H1 (cell line): ENCODE results near the gene NUAK1. TPM values are rescaled to one million over a fixed set of nuclear protein-coding genes. Genes with fewer than 3 reads are reported as not detected.

ENCODE experiments used
- ASH2L ChIP-seq: fragments of 200-600, 300-600 bp; sonication (generic); IDR thresholded peaks from one replicate; pipeline ENCODE4 v1.7.1; 2017; ENCODE audit warnings: low read length
- BRCA1 ChIP-seq: IDR thresholded peaks from 2 replicates; pipeline ENCODE4 v1.6.1; 2012; ENCODE audit warnings: low read depth, low read length, improper control_type of control experiment
- CTCF ChIP-seq, 3 experiments: IDR thresholded peaks; 1 replicate in 2 of 3; 2 replicates in 1 of 3; pipeline versions ENCODE4 v1.5.1 to v1.6.1; 2011; ENCODE audit warnings: low read length in 3 of 3, mild to moderate bottlenecking in 3 of 3, inconsistent platforms in 2 of 3, low read depth in 1 of 3, moderate library complexity in 1 of 3; ENCODE audit not compliant: insufficient read depth in 1 of 3; ENCODE audit errors: control extremely low read depth in 1 of 3
- E2F6 ChIP-seq: IDR thresholded peaks from 2 replicates; pipeline ENCODE4 v1.6.1; 2012; ENCODE audit warnings: inconsistent platforms
- EGR1 ChIP-seq: IDR thresholded peaks from 2 replicates; pipeline ENCODE4 v1.6.1; 2011; ENCODE audit warnings: low read depth, low read length, borderline replicate concordance
- HDAC2 ChIP-seq, 2 experiments: fragments of 300-600 bp in 1 of 2; sonication (generic) in 1 of 2; IDR thresholded peaks; 2 replicates each; pipeline ENCODE4 v1.6.1; 2011 to 2012; ENCODE audit warnings: low read depth in 2 of 2, low read length in 2 of 2, mild to moderate bottlenecking in 2 of 2, moderate library complexity in 2 of 2, borderline replicate concordance in 1 of 2, inconsistent platforms in 1 of 2
- SIX5 ChIP-seq: IDR thresholded peaks from 2 replicates; pipeline ENCODE4 v1.6.1; 2011; ENCODE audit warnings: mild to moderate bottlenecking, low read depth, low read length
- polyA plus RNA-seq, 7 experiments: library from polyadenylated mRNA; depleted of rRNA in 3 of 7; stranded (reverse) in 5 of 7; unstranded in 2 of 7; fragments of >200 nt in 5 of 7; fragments of 200-250 nt in 2 of 7; gene quantifications; 1 replicate in 5 of 7; 2 replicates in 1 of 7; 4 replicates in 1 of 7; pipeline versions ENCODE4 v1.2.1 to v1.2.3, GENCODE V29; 2011 to 2013; ENCODE audit warnings: missing spikeins in 2 of 7, mixed read lengths in 2 of 7
- total RNA-seq: library from RNA; stranded (reverse); fragmentation: NEBNext Ultra II Directional; extraction: Animal tissue kit (Norgen Biotek cat#: 25700); gene quantifications from 2 replicates; pipeline ENCODE4 v1.2.1, GENCODE V29; 2021

Gene NUAK1
- total and polyA plus RNA-seq, 2 of the 8 experiments (the other 6 are each of a cell fraction or from before 2014, with no cell fraction given): 6.7 to 18.2 TPM

GRCh38 chr12:106021516-106021915 is 117.2 kb downstream of the NUAK1 start (continued):
- TF ChIP-seq CTCF (IDR thresholded peaks at IDR 0.05; ENCODE audit: control extremely low read depth in 1 of 3, insufficient read depth in 1 of 3, low read depth in 1 of 3, low read length in 3 of 3) (no peak), SIX5 (no peak), EGR1 (no peak), ASH2L (no peak), E2F6 (no peak), HDAC2 (IDR thresholded peaks at IDR 0.05; ENCODE audit: borderline replicate concordance in 1 of 2, low read depth in 2 of 2, low read length in 2 of 2) (no peak), BRCA1 (no peak)
